Loucy (cell line): Measurements from ENCODE around the gene MS4A15.

ENCODE experiments used
- H2AFZ ChIP-seq: fragments of 200-600 bp; sonication (generic); 2 replicates; pipeline ENCODE4 v1.6.0; 2016; ENCODE audit warnings: antibody characterized with exemption, mild to moderate bottlenecking, low read length, moderate library complexity
- H3F3A ChIP-seq: fragments of 200-600 bp; 2 replicates; pipeline ENCODE4 v1.6.0; 2016; ENCODE audit warnings: antibody characterized with exemption, low read depth, mild to moderate bottlenecking
- H3K27me3 ChIP-seq: fragments of 200-600 bp; sonication (generic); 2 replicates; pipeline ENCODE4 v1.6.1; 2014; ENCODE audit warnings: low read length, mild to moderate bottlenecking; ENCODE audit not compliant: insufficient read depth, poor library complexity, severe bottlenecking
- H3K36me3 ChIP-seq: fragments of 200-600 bp; sonication (generic); 2 replicates; pipeline ENCODE4 v1.6.1; 2016; ENCODE audit warnings: low read length; ENCODE audit not compliant: insufficient read depth
- H3K4me1 ChIP-seq: fragments of 200-600 bp; sonication (generic); 2 replicates; pipeline ENCODE4 v1.5.1; 2014; ENCODE audit warnings: low read length, mild to moderate bottlenecking; ENCODE audit not compliant: insufficient read depth, poor library complexity, severe bottlenecking
- H3K4me2 ChIP-seq: fragments of 200-600 bp; sonication (generic); 2 replicates; pipeline ENCODE4 v1.6.0; 2014; ENCODE audit warnings: antibody characterized with exemption, low read length, low read depth, mild to moderate bottlenecking; ENCODE audit not compliant: poor library complexity, severe bottlenecking
- H3K4me3 ChIP-seq: fragments of 200-600 bp; sonication (generic); 2 replicates; pipeline ENCODE4 v1.5.1; 2014; ENCODE audit warnings: low read length, mild to moderate bottlenecking, mixed read lengths; ENCODE audit not compliant: poor library complexity, severe bottlenecking
- H3K79me2 ChIP-seq: fragments of 200-600 bp; sonication (generic); 2 replicates; pipeline ENCODE4 v1.6.1; 2014; ENCODE audit warnings: low read length; ENCODE audit not compliant: insufficient read depth
- H3K9ac ChIP-seq: fragments of 200-600 bp; sonication (generic); 2 replicates; pipeline ENCODE4 v1.6.0; 2014; ENCODE audit warnings: mild to moderate bottlenecking, low read depth, low read length, moderate library complexity; ENCODE audit not compliant: poor library complexity, severe bottlenecking
- H3K9me2 ChIP-seq: fragments of 200-600 bp; sonication (generic); replicated peaks from 2 replicates; pipeline ENCODE4 v1.6.1; 2016; ENCODE audit warnings: low read depth, low read length, mixed read lengths
- H3K9me3 ChIP-seq: fragments of 200-600 bp; sonication (generic); 2 replicates; pipeline ENCODE4 v1.6.1; 2014; ENCODE audit warnings: mild to moderate bottlenecking, antibody characterized with exemption, low read length, low read depth; ENCODE audit not compliant: insufficient read depth
- H4K20me1 ChIP-seq: fragments of 200-600 bp; sonication (generic); 2 replicates; pipeline ENCODE4 v1.6.0; 2014; ENCODE audit warnings: antibody characterized with exemption, low read length, mild to moderate bottlenecking; ENCODE audit not compliant: insufficient read depth, poor library complexity, severe bottlenecking
- CTCF ChIP-seq: fragments of 200-600 bp; sonication (generic); conservative IDR thresholded peaks from 2 replicates; pipeline ENCODE4 v1.5.1; 2014; ENCODE audit warnings: mild to moderate bottlenecking, antibody characterized with exemption, low read length
- EZH2phosphoT487 ChIP-seq: fragments of 200-600 bp; IDR thresholded peaks from 2 replicates; pipeline ENCODE4 v1.6.1; 2018; ENCODE audit warnings: antibody characterized with exemption, mild to moderate bottlenecking, moderate library complexity, borderline replicate concordance

MS4A15 gene

GRCh38 chr11:60780065-60780464, 23.4 kb downstream of the MS4A15 start:
- Histone ChIP-seq H3K9me3 (no peaks in the 10 kb centered on the region), H3K36me3 (no peaks in the 10 kb centered on the region), H2AFZ (no peak overlapping the region), H3K27me3 (no peaks in the 10 kb centered on the region), H3K4me1 (peaks cover 15% of the 10 kb centered on the region), H3F3A (no peaks in the 10 kb centered on the region), H3K4me2 (no peak overlapping the region), H3K9me2 (no peaks in the 10 kb centered on the region), H3K79me2 (no peaks in the 10 kb centered on the region), H4K20me1 (no peaks in the 10 kb centered on the region), H3K4me3 (no peak overlapping the region), H3K9ac (no peak overlapping the region)
- TF ChIP-seq EZH2phosphoT487 = no peak
- TF ChIP-seq CTCF = no peak

DNA sequence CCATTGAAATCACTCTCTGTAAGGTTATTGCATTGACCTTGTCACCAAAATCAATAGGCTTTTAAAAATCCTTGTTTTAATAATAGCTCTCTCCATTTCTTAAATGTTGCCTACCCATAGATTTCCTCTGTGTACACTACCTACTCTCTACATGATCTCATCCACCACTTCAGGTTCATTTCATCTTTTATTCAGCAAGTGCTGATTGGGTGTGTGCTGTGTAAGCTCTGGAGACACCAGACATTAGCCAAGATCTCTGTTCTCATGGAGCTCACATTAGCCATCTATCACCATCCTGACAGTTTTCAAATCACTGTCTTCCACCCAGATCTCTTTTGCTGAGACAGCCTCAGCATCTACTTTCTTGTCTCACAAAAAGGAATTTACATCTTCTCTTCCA, 24.1 kb downstream of the MS4A15 start:
- TF ChIP-seq EZH2phosphoT487 (no peak), CTCF (no peak)
- H3K79me2 ChIP-seq = no peaks in the 10 kb centered on the region

GRCh38 chr11:60781286-60781980, 24.8 kb downstream of the MS4A15 start:
- H3K36me3 ChIP-seq = no peaks in the 10 kb centered on the region
- no peak overlapping the region for H3K4me2 ChIP-seq
- no peaks in the 10 kb centered on the region for H3K27me3 ChIP-seq
- no peak overlapping the region for H2AFZ ChIP-seq
- H3K4me1 ChIP-seq = peaks cover 24% of the 10 kb centered on the region
- H4K20me1 ChIP-seq = no peaks in the 10 kb centered on the region
- H3K4me3 ChIP-seq = no peak overlapping the region
- H3F3A ChIP-seq = 0 out of 2 replicates have a peak, but pooled peaks cover 3% of the 10 kb centered on the region
- no peaks in the 10 kb centered on the region for H3K9me3 ChIP-seq
- no peaks in the 10 kb centered on the region for H3K79me2 ChIP-seq
- no peak for TF ChIP-seq CTCF
- TF ChIP-seq EZH2phosphoT487 = no peak
- H3K9me2 ChIP-seq = no peaks in the 10 kb centered on the region
- no peak overlapping the region for H3K9ac ChIP-seq

More for the DNA sequence above, 24.1 kb downstream of the MS4A15 start:
- Histone ChIP-seq H3K9me3 (no peaks in the 10 kb centered on the region), H3K4me2 (no peak overlapping the region), H3K9me2 (no peaks in the 10 kb centered on the region), H3K4me3 (no peak overlapping the region), H3F3A (no peaks in the 10 kb centered on the region), H3K4me1 (peaks cover 19% of the 10 kb centered on the region), H3K9ac (no peak overlapping the region), H3K27me3 (no peaks in the 10 kb centered on the region), H3K36me3 (no peaks in the 10 kb centered on the region), H2AFZ (no peak overlapping the region), H4K20me1 (no peaks in the 10 kb centered on the region)
